ENCODE measurements around the gene CBLIF.

- no peak for TF ChIP-seq CTCF (conservative IDR thresholded peaks at IDR 0.05; ENCODE audit: low read depth, low read length)
- no peak for TF ChIP-seq EZH2phosphoT487 (IDR thresholded peaks at IDR 0.05; ENCODE audit: borderline replicate concordance, low read length)
Observed at GRCh38 chr11:59865031-59865430, 19.7 kb upstream of the CBLIF start.
